Measurements from ENCODE around the gene VOPP1.

VOPP1 gene

GRCh38 chr7:55502124-55502857 lies 70.0 kb downstream of the VOPP1 start:
- H3K27ac ChIP-seq (ENCODE audit: insufficient read depth in 1 of 2, low read depth in 1 of 2, low read length in 2 of 2, poor library complexity in 1 of 2, severe bottlenecking in 2 of 2): no peak overlapping the region
- H3K9me3 ChIP-seq (ENCODE audit: control extremely low read depth in 1 of 5, control insufficient read depth in 4 of 5, insufficient read depth in 2 of 5, low read depth in 1 of 5, low read length in 4 of 5): no peaks in the 10 kb centered on the region
- no peak for DNase-seq
- peaks cover 0 to 3% (median 1%) of the 10 kb centered on the region in 4 experiments for H3K36me3 ChIP-seq (ENCODE audit: control insufficient read depth in 4 of 4, insufficient read depth in 4 of 4, low read length in 3 of 4)
- H3K27me3 ChIP-seq (replicated peaks in 2 of 5; ENCODE audit: control insufficient read depth in 4 of 5, insufficient read depth in 5 of 5, low read length in 4 of 5): no peaks in the 10 kb centered on the region
- POLR2A ChIA-PET: no interaction called here
- 92% methylated on average over 8 of the region's 13 CpGs for WGBS (ENCODE audit: insufficient coverage)
- no peak overlapping the region for H3K4me3 ChIP-seq (ENCODE audit: control insufficient read depth in 1 of 7, extremely low read depth in 1 of 7, insufficient read depth in 4 of 7, low read depth in 2 of 7, low read length in 6 of 7)
- CTCF ChIA-PET: no interaction called here
- H3K4me1 ChIP-seq (ENCODE audit: control extremely low read depth in 1 of 4, control insufficient read depth in 4 of 4, insufficient read depth in 4 of 4, low read length in 3 of 4): no peaks in the 10 kb centered on the region

- H3K27ac ChIP-seq (ENCODE audit: insufficient read depth in 1 of 2, low read depth in 1 of 2, low read length in 2 of 2, poor library complexity in 1 of 2, severe bottlenecking in 2 of 2): no peak overlapping the region
- CTCF ChIA-PET: interaction anchor here (0.7 to 1.4 kb wide), 2 partner anchors 71 to 86 kb away, joined by 3 read pairs; partner anchors contain the start of gene VOPP1
- no peak for DNase-seq
- H3K27me3 ChIP-seq (replicated peaks in 2 of 5; ENCODE audit: control insufficient read depth in 4 of 5, insufficient read depth in 5 of 5, low read length in 4 of 5): no peaks in the 10 kb centered on the region
- 44% methylated on average over 2 of the region's 3 CpGs for whole genome bisulfite sequencing (ENCODE audit: insufficient coverage)
- POLR2A ChIA-PET: no interaction called here
- no peak overlapping the region for H3K4me3 ChIP-seq (ENCODE audit: control insufficient read depth in 1 of 7, extremely low read depth in 1 of 7, insufficient read depth in 4 of 7, low read depth in 2 of 7, low read length in 6 of 7)
- peaks cover 2 to 9% (median 7%) of the 10 kb centered on the region in 4 experiments for H3K36me3 ChIP-seq (ENCODE audit: control insufficient read depth in 4 of 4, insufficient read depth in 4 of 4, low read length in 3 of 4)
- no peaks in the 10 kb centered on the region for H3K4me1 ChIP-seq (ENCODE audit: control extremely low read depth in 1 of 4, control insufficient read depth in 4 of 4, insufficient read depth in 4 of 4, low read length in 3 of 4)
- H3K9me3 ChIP-seq (ENCODE audit: control extremely low read depth in 1 of 5, control insufficient read depth in 4 of 5, insufficient read depth in 2 of 5, low read depth in 1 of 5, low read length in 4 of 5): no peaks in the 10 kb centered on the region
These were observed 70.7 kb downstream of the VOPP1 start for GRCh38 chr7:55501611-55502010.

GRCh38 chr7:55500117-55500756 lies 72.1 kb downstream of the VOPP1 start:
- H3K9me3 ChIP-seq (ENCODE audit: control extremely low read depth in 1 of 5, control insufficient read depth in 4 of 5, insufficient read depth in 2 of 5, low read depth in 1 of 5, low read length in 4 of 5): no peaks in the 10 kb centered on the region
- POLR2A ChIA-PET: no interaction called here
- no peaks in the 10 kb centered on the region for H3K27me3 ChIP-seq (replicated peaks in 2 of 5; ENCODE audit: control insufficient read depth in 4 of 5, insufficient read depth in 5 of 5, low read length in 4 of 5)
- WGBS (ENCODE audit: insufficient coverage): 95% methylated on average over 4 of the region's 7 CpGs
- H3K4me1 ChIP-seq (ENCODE audit: control extremely low read depth in 1 of 4, control insufficient read depth in 4 of 4, insufficient read depth in 4 of 4, low read length in 3 of 4): no peaks in the 10 kb centered on the region
- peaks cover 2 to 11% (median 10%) of the 10 kb centered on the region in 4 experiments for H3K36me3 ChIP-seq (ENCODE audit: control insufficient read depth in 4 of 4, insufficient read depth in 4 of 4, low read length in 3 of 4)
- no peak overlapping the region for H3K4me3 ChIP-seq (ENCODE audit: control insufficient read depth in 1 of 7, extremely low read depth in 1 of 7, insufficient read depth in 4 of 7, low read depth in 2 of 7, low read length in 6 of 7)
- no peak for DNase-seq
- CTCF ChIA-PET: interaction anchor here (1.4 kb wide), 1 partner anchor 72 kb away, joined by 3 read pairs; the partner anchor contains the start of gene VOPP1
- no peak overlapping the region for H3K27ac ChIP-seq (ENCODE audit: insufficient read depth in 1 of 2, low read depth in 1 of 2, low read length in 2 of 2, poor library complexity in 1 of 2, severe bottlenecking in 2 of 2)

GRCh38 chr7:55499591-55499990 lies 72.7 kb downstream of the VOPP1 start:
- WGBS (ENCODE audit: insufficient coverage): 97% methylated on average over 9 of the region's 12 CpGs
- H3K27me3 ChIP-seq (replicated peaks in 2 of 5; ENCODE audit: control insufficient read depth in 4 of 5, insufficient read depth in 5 of 5, low read length in 4 of 5): no peaks in the 10 kb centered on the region
- H3K9me3 ChIP-seq (ENCODE audit: control extremely low read depth in 1 of 5, control insufficient read depth in 4 of 5, insufficient read depth in 2 of 5, low read depth in 1 of 5, low read length in 4 of 5): no peaks in the 10 kb centered on the region
- DNase-seq: no peak
- H3K4me3 ChIP-seq (ENCODE audit: control insufficient read depth in 1 of 7, extremely low read depth in 1 of 7, insufficient read depth in 4 of 7, low read depth in 2 of 7, low read length in 6 of 7): no peak overlapping the region
- CTCF ChIA-PET: no interaction called here
- POLR2A ChIA-PET: no interaction called here
- H3K4me1 ChIP-seq (ENCODE audit: control extremely low read depth in 1 of 4, control insufficient read depth in 4 of 4, insufficient read depth in 4 of 4, low read length in 3 of 4): no peaks in the 10 kb centered on the region
- no peak overlapping the region for H3K27ac ChIP-seq (ENCODE audit: insufficient read depth in 1 of 2, low read depth in 1 of 2, low read length in 2 of 2, poor library complexity in 1 of 2, severe bottlenecking in 2 of 2)
- H3K36me3 ChIP-seq (ENCODE audit: control insufficient read depth in 4 of 4, insufficient read depth in 4 of 4, low read length in 3 of 4): peaks cover 2 to 13% (median 10%) of the 10 kb centered on the region in 4 experiments

DNA sequence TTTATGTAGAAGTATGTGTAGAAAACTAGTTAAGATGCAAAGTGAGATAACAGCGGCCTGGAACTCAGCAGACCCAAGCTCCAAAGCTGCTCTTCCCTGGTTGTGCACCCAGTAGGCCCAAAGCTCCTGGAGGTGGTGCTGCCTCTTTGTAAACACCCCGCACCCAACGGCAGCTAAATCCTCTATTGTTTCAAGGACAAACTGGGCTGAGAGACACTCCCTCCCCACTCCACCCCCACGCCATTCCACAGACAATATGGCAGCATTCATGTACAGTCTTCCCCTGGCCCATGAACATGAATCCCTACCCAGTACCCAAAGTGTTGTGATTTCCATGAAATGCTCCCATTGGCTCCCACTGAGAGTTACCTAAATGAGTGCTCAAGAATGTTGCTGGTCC lies 73.5 kb downstream of the VOPP1 start:
- 100% methylated on average over 4 of the region's 4 CpGs for WGBS (ENCODE audit: insufficient coverage)
- POLR2A ChIA-PET: no interaction called here
- Histone ChIP-seq H3K9me3 (ENCODE audit: control extremely low read depth in 1 of 5, control insufficient read depth in 4 of 5, insufficient read depth in 2 of 5, low read depth in 1 of 5, low read length in 4 of 5) (no peaks in the 10 kb centered on the region), H3K4me3 (ENCODE audit: control insufficient read depth in 1 of 7, extremely low read depth in 1 of 7, insufficient read depth in 4 of 7, low read depth in 2 of 7, low read length in 6 of 7) (no peak overlapping the region), H3K36me3 (ENCODE audit: control insufficient read depth in 4 of 4, insufficient read depth in 4 of 4, low read length in 3 of 4) (peaks cover 2 to 13% (median 10%) of the 10 kb centered on the region in 4 experiments), H3K27me3 (replicated peaks in 2 of 5; ENCODE audit: control insufficient read depth in 4 of 5, insufficient read depth in 5 of 5, low read length in 4 of 5) (no peaks in the 10 kb centered on the region), H3K27ac (ENCODE audit: insufficient read depth in 1 of 2, low read depth in 1 of 2, low read length in 2 of 2, poor library complexity in 1 of 2, severe bottlenecking in 2 of 2) (no peak overlapping the region), H3K4me1 (ENCODE audit: control extremely low read depth in 1 of 4, control insufficient read depth in 4 of 4, insufficient read depth in 4 of 4, low read length in 3 of 4) (no peaks in the 10 kb centered on the region)
- no peak for DNase-seq
- CTCF ChIA-PET: no interaction called here

DNA sequence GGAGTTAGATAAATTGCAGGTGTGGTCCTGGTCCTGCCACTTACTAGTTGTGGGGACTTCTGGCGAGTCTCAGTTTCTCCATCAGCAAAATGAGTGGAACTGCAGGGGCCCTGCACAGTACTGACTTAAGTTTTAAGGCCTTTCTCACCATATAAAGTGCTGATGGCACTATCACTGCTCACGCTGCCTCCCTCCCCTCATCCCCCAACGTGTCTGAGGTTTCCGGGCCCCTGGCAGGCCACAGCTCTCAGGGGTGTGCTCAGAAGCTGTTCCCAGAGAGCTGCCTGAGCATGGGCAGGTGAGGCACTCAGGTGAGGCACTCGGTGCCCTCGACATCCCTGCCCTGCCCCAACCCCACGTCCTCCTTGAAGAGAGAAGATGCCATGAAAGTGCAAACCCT lies 74.2 kb downstream of the VOPP1 start:
- CTCF ChIA-PET: no interaction called here
- POLR2A ChIA-PET: no interaction called here
- H3K27me3 ChIP-seq (replicated peaks in 2 of 5; ENCODE audit: control insufficient read depth in 4 of 5, insufficient read depth in 5 of 5, low read length in 4 of 5): no peaks in the 10 kb centered on the region
- no peak overlapping the region for H3K4me3 ChIP-seq (ENCODE audit: control insufficient read depth in 1 of 7, extremely low read depth in 1 of 7, insufficient read depth in 4 of 7, low read depth in 2 of 7, low read length in 6 of 7)
- H3K27ac ChIP-seq (ENCODE audit: insufficient read depth in 1 of 2, low read depth in 1 of 2, low read length in 2 of 2, poor library complexity in 1 of 2, severe bottlenecking in 2 of 2): no peak overlapping the region
- no peaks in the 10 kb centered on the region for H3K4me1 ChIP-seq (ENCODE audit: control extremely low read depth in 1 of 4, control insufficient read depth in 4 of 4, insufficient read depth in 4 of 4, low read length in 3 of 4)
- H3K9me3 ChIP-seq (ENCODE audit: control extremely low read depth in 1 of 5, control insufficient read depth in 4 of 5, insufficient read depth in 2 of 5, low read depth in 1 of 5, low read length in 4 of 5): no peaks in the 10 kb centered on the region
- H3K36me3 ChIP-seq (ENCODE audit: control insufficient read depth in 4 of 4, insufficient read depth in 4 of 4, low read length in 3 of 4): peaks cover 2 to 13% (median 9%) of the 10 kb centered on the region in 4 experiments
- WGBS (ENCODE audit: insufficient coverage): 97% methylated on average over 6 of the region's 7 CpGs
- DNase-seq: no peak

DNA sequence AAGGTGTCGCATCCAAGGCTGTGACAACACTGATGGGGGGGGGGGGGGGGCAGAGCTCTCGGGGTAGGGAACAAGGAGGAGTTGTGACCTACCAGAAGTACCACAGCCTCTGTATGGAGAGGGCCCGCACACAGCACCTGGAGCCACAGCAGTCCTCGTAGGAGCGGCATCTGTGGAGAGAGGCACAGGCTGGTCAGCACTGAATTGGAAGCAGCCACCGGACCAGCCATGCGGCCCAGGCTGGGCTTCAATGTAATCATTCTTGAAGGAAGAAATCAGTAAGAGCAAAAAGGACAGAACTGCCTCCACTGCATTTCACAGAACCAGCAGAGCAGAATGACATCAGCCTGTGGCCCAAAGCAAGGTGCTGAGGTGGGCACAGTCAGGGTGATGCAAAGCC lies 74.8 kb downstream of the VOPP1 start:
- WGBS (ENCODE audit: insufficient coverage): 98% methylated on average over 5 of the region's 7 CpGs
- no peaks in the 10 kb centered on the region for H3K4me1 ChIP-seq (ENCODE audit: control extremely low read depth in 1 of 4, control insufficient read depth in 4 of 4, insufficient read depth in 4 of 4, low read length in 3 of 4)
- H3K27ac ChIP-seq (ENCODE audit: insufficient read depth in 1 of 2, low read depth in 1 of 2, low read length in 2 of 2, poor library complexity in 1 of 2, severe bottlenecking in 2 of 2): no peak overlapping the region
- POLR2A ChIA-PET: no interaction called here
- no peaks in the 10 kb centered on the region for H3K27me3 ChIP-seq (replicated peaks in 2 of 5; ENCODE audit: control insufficient read depth in 4 of 5, insufficient read depth in 5 of 5, low read length in 4 of 5)
- H3K4me3 ChIP-seq (ENCODE audit: control insufficient read depth in 1 of 7, extremely low read depth in 1 of 7, insufficient read depth in 4 of 7, low read depth in 2 of 7, low read length in 6 of 7): no peak overlapping the region
- CTCF ChIA-PET: no interaction called here
- no peaks in the 10 kb centered on the region for H3K9me3 ChIP-seq (ENCODE audit: control extremely low read depth in 1 of 5, control insufficient read depth in 4 of 5, insufficient read depth in 2 of 5, low read depth in 1 of 5, low read length in 4 of 5)
- H3K36me3 ChIP-seq (ENCODE audit: control insufficient read depth in 4 of 4, insufficient read depth in 4 of 4, low read length in 3 of 4): peaks cover 5 to 16% (median 10%) of the 10 kb centered on the region in 4 experiments
- no peak for DNase-seq

All from common myeloid progenitor, CD34-positive (primary cell).